Spleen (tissue), 3 donors: ENCODE measurements around the gene ALG1.

Experiments used
- POLR2A ChIP-seq, 3 donors: fragments of 450-650 bp; IDR thresholded peaks; one replicate each; pipeline ENCODE4 v1.5.1; 2017; ENCODE audit warnings: antibody characterized with exemption in 3 of 3, mild to moderate bottlenecking in 1 of 3
- POLR2AphosphoS5 ChIP-seq, 3 donors: sonication (generic); formaldehyde crosslinking; IDR thresholded peaks; one replicate each; pipeline ENCODE4 v1.5.1; 2017; ENCODE audit warnings: antibody characterized with exemption in 3 of 3

DNA sequence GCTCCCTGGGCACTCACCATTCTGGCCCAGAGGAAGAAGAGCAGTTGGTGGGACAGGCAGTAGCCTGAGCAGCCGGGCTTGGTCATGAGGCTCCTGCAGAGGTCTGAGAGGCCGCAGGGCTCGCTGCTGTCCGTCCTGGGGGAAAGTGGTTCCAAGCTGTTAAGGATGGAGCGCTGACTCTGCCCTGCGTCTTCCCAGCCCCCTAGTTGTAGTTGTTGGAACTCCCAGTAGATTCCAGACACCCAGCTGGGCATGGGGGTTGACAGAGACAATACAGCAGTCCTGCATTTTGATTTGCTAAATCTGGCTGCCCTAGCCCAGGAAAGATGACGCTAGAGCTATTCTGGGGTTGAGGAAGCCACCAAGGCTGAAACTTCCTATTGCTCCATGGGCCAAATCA, 13.2 kb upstream of the ALG1 start:
- peak in 1 of 3 donors; percentile 17 for TF ChIP-seq POLR2AphosphoS5 (IDR thresholded peaks at IDR 0.05)
- no peak for TF ChIP-seq POLR2A (IDR thresholded peaks at IDR 0.05)
